ENCODE data around the gene AGAP2.

- TF ChIP-seq CTCF (IDR thresholded peaks at IDR 0.05; ENCODE audit: insufficient read depth, low read depth, low read length): no peak
- no peak for TF ChIP-seq EZH2 (IDR thresholded peaks at IDR 0.05; ENCODE audit: insufficient read depth, low read length)
These were observed 13.4 kb downstream of the AGAP2 start for GRCh38 chr12:57724936-57725740.
